Osteoblast (primary cell): ENCODE data around the gene MTHFD2L. TPM values are rescaled to one million over a fixed set of nuclear protein-coding genes. Genes with fewer than 3 reads are reported as not detected.
"Not testable (repeated sequence)": the region's sequence is repeated elsewhere in the genome, so short reads cannot be mapped to it uniquely, and the experiment has no call there.

Experiments
- DNase-seq: peaks from one replicate; pipeline ENCODE4 v3.0.0; 2011; ENCODE audit warnings: low spot score, mixed read lengths; ENCODE audit not compliant: insufficient read length; ENCODE audit errors: missing footprints
- H2AFZ ChIP-seq: 2 replicates; pipeline ENCODE4 v1.6.0; 2011; ENCODE audit warnings: mild to moderate bottlenecking, low read length
- H3K27ac ChIP-seq: 2 replicates; pipeline ENCODE4 v1.5.1; 2011; ENCODE audit warnings: mild to moderate bottlenecking, low read depth, low read length, moderate library complexity
- H3K27me3 ChIP-seq: 2 replicates; pipeline ENCODE4 v1.6.0; 2012; ENCODE audit warnings: mild to moderate bottlenecking, control low read depth, inconsistent platforms, low read length, moderate library complexity; ENCODE audit not compliant: insufficient read depth
- H3K36me3 ChIP-seq: 2 replicates; pipeline ENCODE4 v1.5.1; 2011; ENCODE audit warnings: mild to moderate bottlenecking, low read length, control low read depth, moderate library complexity; ENCODE audit not compliant: insufficient read depth
- H3K4me1 ChIP-seq: 2 replicates; pipeline ENCODE4 v1.5.1; 2011; ENCODE audit warnings: mild to moderate bottlenecking, low read length, control low read depth, moderate library complexity; ENCODE audit not compliant: insufficient read depth
- H3K4me2 ChIP-seq: 2 replicates; pipeline ENCODE4 v1.6.0; 2011; ENCODE audit warnings: mild to moderate bottlenecking, low read length; ENCODE audit not compliant: insufficient read depth
- H3K4me3 ChIP-seq: fragments of 200-600 bp; sonication (generic); 3 replicates; pipeline ENCODE4 v1.5.1; 2012; ENCODE audit warnings: mild to moderate bottlenecking, low read length, inconsistent platforms; ENCODE audit not compliant: insufficient read depth
- H3K79me2 ChIP-seq: 2 replicates; pipeline ENCODE4 v1.6.0; 2012; ENCODE audit warnings: mild to moderate bottlenecking, low read length, control low read depth, inconsistent platforms; ENCODE audit not compliant: insufficient read depth
- H3K9me3 ChIP-seq: 2 replicates; pipeline ENCODE4 v1.5.1; 2011; ENCODE audit warnings: low read depth, low read length, control low read depth
- H4K20me1 ChIP-seq: 2 replicates; pipeline ENCODE4 v1.6.0; 2012; ENCODE audit warnings: mild to moderate bottlenecking, low read length, control low read depth; ENCODE audit not compliant: insufficient read depth
- CTCF ChIP-seq: IDR thresholded peaks from 2 replicates; pipeline ENCODE4 v1.5.1; 2011; ENCODE audit warnings: mild to moderate bottlenecking, low read depth, low read length, moderate library complexity; ENCODE audit errors: extremely low read depth
- total RNA-seq: library from RNA; depleted of rRNA; stranded (reverse); fragments of >200 nt; gene quantifications from 2 replicates; pipeline ENCODE4 v1.2.3, GENCODE V29; 2012

The MTHFD2L gene
- total RNA-seq, 1 donor: 13.0 TPM

GRCh38 chr4:74206088-74206825 is 48.3 kb downstream of the MTHFD2L start:
- H3K4me1 ChIP-seq: peaks cover 31% of the 10 kb centered on the region
- no peaks in the 10 kb centered on the region for H3K27me3 ChIP-seq
- H2AFZ ChIP-seq: peak overlapping the region; percentile 88
- no peaks in the 10 kb centered on the region for H3K9me3 ChIP-seq
- no peaks in the 10 kb centered on the region for H4K20me1 ChIP-seq
- DNase-seq: no peak
- H3K4me2 ChIP-seq: peak overlapping the region; percentile 80
- H3K4me3 ChIP-seq: peak overlapping the region; percentile 50
- no peak for TF ChIP-seq CTCF
- H3K27ac ChIP-seq: peak overlapping the region; percentile 94
- no peaks in the 10 kb centered on the region for H3K79me2 ChIP-seq
- H3K36me3 ChIP-seq: no peaks in the 10 kb centered on the region

GRCh38 chr4:74214457-74215159 is 56.7 kb downstream of the MTHFD2L start:
- H3K36me3 ChIP-seq, DNase-seq, H3K27ac ChIP-seq, H4K20me1 ChIP-seq, H3K4me2 ChIP-seq, H3K79me2 ChIP-seq, H3K9me3 ChIP-seq, H3K4me3 ChIP-seq, H3K27me3 ChIP-seq: not testable (repeated sequence)
- H3K4me1 ChIP-seq: peaks cover 18% of the 10 kb centered on the region
- H2AFZ ChIP-seq: peak overlapping the region; percentile 62

GRCh38 chr4:74215236-74215635 is 57.3 kb downstream of the MTHFD2L start:
- H3K4me3 ChIP-seq, H4K20me1 ChIP-seq, H3K36me3 ChIP-seq, DNase-seq, H3K27me3 ChIP-seq, H3K79me2 ChIP-seq, H3K9me3 ChIP-seq, H3K27ac ChIP-seq, H3K4me2 ChIP-seq: not testable (repeated sequence)
- Histone ChIP-seq H3K4me1 (peaks cover 18% of the 10 kb centered on the region), H2AFZ (peak overlapping the region; percentile 62)

GRCh38 chr4:74217365-74217764 is 59.4 kb downstream of the MTHFD2L start:
- Histone ChIP-seq H2AFZ (peak overlapping the region; percentile 47), H4K20me1 (no peaks in the 10 kb centered on the region), H3K27ac (peak overlapping the region; percentile 68), H3K4me3 (no peak overlapping the region), H3K4me2 (peak overlapping the region; percentile 15), H3K36me3 (no peaks in the 10 kb centered on the region), H3K27me3 (no peaks in the 10 kb centered on the region), H3K79me2 (no peaks in the 10 kb centered on the region), H3K4me1 (peaks cover 20% of the 10 kb centered on the region), H3K9me3 (no peaks in the 10 kb centered on the region)
- DNase-seq: no peak
- TF ChIP-seq CTCF: no peak

GRCh38 chr4:74218201-74218600 is 60.3 kb downstream of the MTHFD2L start:
- H3K9me3 ChIP-seq: no peaks in the 10 kb centered on the region
- H3K36me3 ChIP-seq: no peaks in the 10 kb centered on the region
- peaks cover 24% of the 10 kb centered on the region for H3K4me1 ChIP-seq
- no peak overlapping the region for H3K4me3 ChIP-seq
- no peaks in the 10 kb centered on the region for H4K20me1 ChIP-seq
- H2AFZ ChIP-seq: no peak overlapping the region
- H3K4me2 ChIP-seq: no peak overlapping the region
- DNase-seq: no peak
- H3K79me2 ChIP-seq: no peaks in the 10 kb centered on the region
- H3K27me3 ChIP-seq: no peaks in the 10 kb centered on the region
- no peak for TF ChIP-seq CTCF
- H3K27ac ChIP-seq: peak overlapping the region; percentile 68
